GM23248 (cell line): ENCODE measurements around the gene OR52K2. TPM values are rescaled to one million over a fixed set of nuclear protein-coding genes. Genes with fewer than 3 reads are reported as not detected.
"Not testable (repeated sequence)": the region's sequence is repeated elsewhere in the genome, so short reads cannot be mapped to it uniquely, and the experiment has no call there.

ENCODE experiments used
- DNase-seq: peaks from one replicate; pipeline ENCODE4 v3.0.0-alpha.2; 2015
- H2AFZ ChIP-seq: fragments of 200-600 bp; sonication (generic); 2 replicates; pipeline ENCODE4 v1.6.1; 2016; ENCODE audit warnings: antibody characterized with exemption
- H3F3A ChIP-seq: fragments of 200-600 bp; sonication (generic); 2 replicates; pipeline ENCODE4 v1.6.1; 2016; ENCODE audit warnings: mild to moderate bottlenecking, antibody characterized with exemption, mixed run types; ENCODE audit not compliant: insufficient read depth
- H3K27ac ChIP-seq: fragments of 200-600 bp; sonication (generic); 2 replicates; pipeline ENCODE4 v1.5.1; 2016; ENCODE audit warnings: mild to moderate bottlenecking
- H3K27me3 ChIP-seq: fragments of 200-600 bp; sonication (generic); replicated peaks from 2 replicates; pipeline ENCODE4 v1.6.1; 2016; ENCODE audit warnings: mild to moderate bottlenecking; ENCODE audit not compliant: insufficient read depth
- H3K36me3 ChIP-seq: fragments of 200-600 bp; sonication (generic); 2 replicates; pipeline ENCODE4 v1.6.1; 2016; ENCODE audit warnings: low read depth, mild to moderate bottlenecking
- H3K4me1 ChIP-seq: fragments of 200-600 bp; sonication (generic); 2 replicates; pipeline ENCODE4 v1.6.1; 2016; ENCODE audit warnings: mild to moderate bottlenecking; ENCODE audit not compliant: insufficient read depth
- H3K4me2 ChIP-seq: fragments of 200-600 bp; sonication (generic); one replicate; pipeline ENCODE4 v1.6.1; 2016; ENCODE audit warnings: mild to moderate bottlenecking; ENCODE audit not compliant: unreplicated experiment
- H3K4me3 ChIP-seq: fragments of 200-600 bp; sonication (generic); 2 replicates; pipeline ENCODE4 v1.5.1; 2016; ENCODE audit warnings: mild to moderate bottlenecking
- H3K79me2 ChIP-seq: fragments of 200-600 bp; sonication (generic); 2 replicates; pipeline ENCODE4 v1.6.1; 2016; ENCODE audit warnings: mild to moderate bottlenecking; ENCODE audit not compliant: insufficient read depth
- H3K9ac ChIP-seq: fragments of 200-600 bp; sonication (generic); 2 replicates; pipeline ENCODE4 v1.6.1; 2016; ENCODE audit warnings: mild to moderate bottlenecking
- H3K9me2 ChIP-seq: fragments of 200-600 bp; sonication (generic); 2 replicates; pipeline ENCODE4 v1.6.1; 2016; ENCODE audit warnings: mixed run types, mild to moderate bottlenecking, moderate library complexity; ENCODE audit not compliant: insufficient read depth
- H3K9me3 ChIP-seq: fragments of 200-600 bp; sonication (generic); one replicate; pipeline ENCODE4 v1.6.1; 2017; ENCODE audit warnings: low read depth
- H4K20me1 ChIP-seq: fragments of 200-600 bp; sonication (generic); 2 replicates; pipeline ENCODE4 v1.6.0; 2016; ENCODE audit not compliant: insufficient read depth
- EZH2 ChIP-seq: fragments of 200-600 bp; sonication (generic); IDR thresholded peaks from 2 replicates; pipeline ENCODE4 v1.6.1; 2018; ENCODE audit warnings: antibody characterized with exemption, mild to moderate bottlenecking; ENCODE audit not compliant: insufficient read depth, poor library complexity, severe bottlenecking
- EZH2phosphoT487 ChIP-seq: fragments of 200-600 bp; sonication (generic); IDR thresholded peaks from 2 replicates; pipeline ENCODE4 v1.6.1; 2018; ENCODE audit warnings: antibody characterized with exemption, moderate library complexity, mild to moderate bottlenecking, low read depth; ENCODE audit not compliant: insufficient read depth
- WGBS, 2 experiments: methylation state at CpG; one replicate each; pipeline ENCODE4 v1.1.6; 2015 to 2017; ENCODE audit warnings: low lambda C conversion rate in 2 of 2, low coverage in 1 of 2; ENCODE audit errors: missing lambda C conversion rate in 2 of 2; 5-methylcytosine and 5-hydroxymethylcytosine counted together
- in situ Hi-C: fragments of 300-500 bp; cut with MboI; formaldehyde crosslinking; loops from 2 replicates; pipeline ENCODE4 v1.15.0; 2020
- polyA plus RNA-seq: library from polyadenylated mRNA; unstranded; fragments of >200 nt; fragmentation: Nextera tagmentation; extraction: Ambion mirVana; gene quantifications from 2 replicates; pipeline ENCODE4 v1.2.1, GENCODE V29; 2016
- total RNA-seq: library from RNA; depleted of rRNA; stranded (reverse); fragments of >200 nt; shearing (Covaris generic); gene quantifications from 2 replicates; pipeline ENCODE4 v1.2.3, GENCODE V29; 2014; rRNA removed

OR52K2 gene
- total RNA-seq: not detected in 2 replicates
- polyA plus RNA-seq: not detected in 2 replicates

- TF ChIP-seq EZH2: no peak
- no peak for TF ChIP-seq EZH2phosphoT487
- in situ Hi-C loops: no loop called here
These were observed at the start of gene OR52K2 for GRCh38 chr11:4448995-4449394. TSS of gene OR52K2 (plus strand) at chr11:4449295. CDS start at chr11:4449340, 45 bp downstream.

GRCh38 chr11:4406206-4406605 is 42.9 kb upstream of the OR52K2 start:
- H3K9me3 ChIP-seq, H3K27me3 ChIP-seq, H3F3A ChIP-seq, H3K79me2 ChIP-seq, H3K9me2 ChIP-seq, H3K4me1 ChIP-seq, in situ Hi-C loops, H3K4me2 ChIP-seq, H2AFZ ChIP-seq, H4K20me1 ChIP-seq, H3K27ac ChIP-seq, H3K4me3 ChIP-seq, H3K9ac ChIP-seq, H3K36me3 ChIP-seq, DNase-seq: not testable (repeated sequence)
- WGBS, 2 experiments: 38 to 43% methylated on average over 4 to 6 of the region's 6 CpGs

More at GRCh38 chr11:4448995-4449394, at the start of gene OR52K2:
- Histone ChIP-seq H3K27me3 (no peaks in the 10 kb centered on the region), H3K4me2 (no peak within 1 kb of the TSS), H2AFZ (no peak within 1 kb of the TSS), H3K36me3 (no peaks in the 10 kb centered on the region), H3K9ac (no peak within 1 kb of the TSS), H3K79me2 (no peaks in the 10 kb centered on the region), H3K27ac (no peak within 1 kb of the TSS), H3K4me1 (no peaks in the 10 kb centered on the region), H3K4me3 (no peak within 1 kb of the TSS), H4K20me1 (no peaks in the 10 kb centered on the region), H3K9me3 (no peaks in the 10 kb centered on the region), H3F3A (no peaks in the 10 kb centered on the region), H3K9me2 (no peaks in the 10 kb centered on the region)
- no peak for DNase-seq

GRCh38 chr11:4416306-4416705 is 32.8 kb upstream of the OR52K2 start:
- Histone ChIP-seq H3K27me3 (no peaks in the 10 kb centered on the region), H2AFZ (no peak overlapping the region), H3K9me2 (no peaks in the 10 kb centered on the region), H3F3A (no peaks in the 10 kb centered on the region), H3K4me1 (no peaks in the 10 kb centered on the region), H3K36me3 (no peaks in the 10 kb centered on the region), H3K9me3 (no peaks in the 10 kb centered on the region), H3K27ac (no peak overlapping the region), H3K4me2 (no peak overlapping the region), H3K4me3 (no peak overlapping the region), H3K79me2 (no peaks in the 10 kb centered on the region), H4K20me1 (no peaks in the 10 kb centered on the region), H3K9ac (no peak overlapping the region)
- WGBS, 2 experiments: 0 to 3% methylated on average over 1 of the region's 1 CpG
- TF ChIP-seq EZH2phosphoT487 (no peak), EZH2 (no peak)
- in situ Hi-C loops: no loop called here
- DNase-seq: no peak

GRCh38 chr11:4416816-4417215 is 32.3 kb upstream of the OR52K2 start:
- Histone ChIP-seq H3K9me2 (no peaks in the 10 kb centered on the region), H3K9ac (no peak overlapping the region)
- 29 to 30% methylated on average over 1 of the region's 1 CpG for WGBS, 2 experiments

GRCh38 chr11:4418403-4418802 is 30.7 kb upstream of the OR52K2 start:
- Histone ChIP-seq H3K9ac (no peak overlapping the region), H4K20me1 (no peaks in the 10 kb centered on the region), H3K4me1 (no peaks in the 10 kb centered on the region), H3K9me2 (no peaks in the 10 kb centered on the region; the same call in 1 of the 2 replicates), H3K4me3 (no peak overlapping the region), H3F3A (no peaks in the 10 kb centered on the region), H3K79me2 (no peaks in the 10 kb centered on the region), H3K9me3 (no peaks in the 10 kb centered on the region), H3K36me3 (no peaks in the 10 kb centered on the region), H2AFZ (no peak overlapping the region), H3K27me3 (no peaks in the 10 kb centered on the region), H3K4me2 (no peak overlapping the region), H3K27ac (no peak overlapping the region)
- WGBS, 2 experiments: 24 to 27% methylated on average over 8 of the region's 8 CpGs
- in situ Hi-C loops: no loop called here
- TF ChIP-seq EZH2 (no peak), EZH2phosphoT487 (no peak)
- no peak for DNase-seq

More at GRCh38 chr11:4416816-4417215, 32.3 kb upstream of the OR52K2 start:
- no peak overlapping the region for H3K4me3 ChIP-seq
- no peaks in the 10 kb centered on the region for H3K36me3 ChIP-seq
- no peak overlapping the region for H3K4me2 ChIP-seq
- no peaks in the 10 kb centered on the region for H3K4me1 ChIP-seq
- no peak overlapping the region for H2AFZ ChIP-seq
- no peak for DNase-seq
- TF ChIP-seq EZH2phosphoT487 (no peak), EZH2 (no peak)
- no peaks in the 10 kb centered on the region for H3K79me2 ChIP-seq
- H3F3A ChIP-seq: no peaks in the 10 kb centered on the region
- no peak overlapping the region for H3K27ac ChIP-seq
- in situ Hi-C loops: no loop called here
- H3K27me3 ChIP-seq: no peaks in the 10 kb centered on the region
- H3K9me3 ChIP-seq: no peaks in the 10 kb centered on the region
- H4K20me1 ChIP-seq: no peaks in the 10 kb centered on the region
